ENCODE results near the gene ARSG.
"Not testable (repeated sequence)": the region's sequence is repeated elsewhere in the genome, so short reads cannot be mapped to it uniquely, and the experiment has no call there.

Gene ARSG

GRCh38 chr17:68290955-68291835, at the start of gene ARSG, which contains the start of gene SLC16A6:
ARSG (plus strand) TSS chr17:68291495; CDS start chr17:68307494, 15,999 bp downstream.
SLC16A6 (minus strand) TSS chr17:68291127; CDS start chr17:68278320, 12,807 bp downstream.
- peak; percentile 85 for DNase-seq

- DNase-seq, result no peak
Observed at GRCh38 chr17:68246271-68247028, 44.8 kb upstream of the ARSG start.

- peak; percentile 98 for DNase-seq
Observed at GRCh38 chr17:68247445-68248198, 43.7 kb upstream of the ARSG start, which contains the start of gene AMZ2. AMZ2 (plus strand) TSS chr17:68248043; CDS start chr17:68250188, 2,145 bp downstream.

- DNase-seq, result no peak
Observed at GRCh38 chr17:68248199-68248825, 43.0 kb upstream of the ARSG start.

GRCh38 chr17:68248891-68249290, 42.4 kb upstream of the ARSG start:
- peak; percentile 44 for DNase-seq

GRCh38 chr17:68249354-68249765, 41.9 kb upstream of the ARSG start:
- peak; percentile 68 for DNase-seq

- DNase-seq, result peak; percentile 49
Observed at GRCh38 chr17:68253426-68253825, 37.9 kb upstream of the ARSG start.

- DNase-seq, result no peak
Observed at GRCh38 chr17:68255151-68255550, 36.1 kb upstream of the ARSG start.

GRCh38 chr17:68255731-68256538, 35.4 kb upstream of the ARSG start:
- peak; percentile 58 for DNase-seq

- DNase-seq, result not testable (repeated sequence)
Observed at GRCh38 chr17:68256701-68257100, 34.6 kb upstream of the ARSG start.

GRCh38 chr17:68257934-68258333, 33.4 kb upstream of the ARSG start:
- no peak for DNase-seq

GRCh38 chr17:68258890-68259647, 32.2 kb upstream of the ARSG start:
- DNase-seq, result peak; percentile 92

- DNase-seq, result not testable (repeated sequence)
Observed at GRCh38 chr17:68259648-68259951, 31.7 kb upstream of the ARSG start.

GRCh38 chr17:68260051-68260762, 31.1 kb upstream of the ARSG start:
- DNase-seq, result no peak

GRCh38 chr17:68262467-68262866, 28.8 kb upstream of the ARSG start:
- DNase-seq, result not testable (repeated sequence)

GRCh38 chr17:68263101-68263681, 28.1 kb upstream of the ARSG start:
- DNase-seq, result peak; percentile 81

- DNase-seq, result not testable (repeated sequence)
Observed at GRCh38 chr17:68265833-68266232, 25.5 kb upstream of the ARSG start.

- no peak for DNase-seq
Observed at GRCh38 chr17:68273722-68274121, 17.6 kb upstream of the ARSG start.

GRCh38 chr17:68276339-68276738, 15.0 kb upstream of the ARSG start:
- not testable (repeated sequence) for DNase-seq

GRCh38 chr17:68277807-68278206, 13.5 kb upstream of the ARSG start:
- no peak for DNase-seq

Data from CD4-positive, alpha-beta T cell treated with Interleukin-12 subunit alpha and Interleukin-12 subunit beta, for 1 hour (primary cell).